Hypothalamus (tissue), 51 donors: ENCODE measurements around the gene IKZF2.
A peak's percentile ranks its signal among the peaks of the same experiment; 100 is the strongest.

ENCODE experiments used
- DNase-seq, 51 donors: peaks; one replicate each; lab custom pipeline; 2025; lab: John Stamatoyannopoulos, UW

Gene IKZF2

DNA sequence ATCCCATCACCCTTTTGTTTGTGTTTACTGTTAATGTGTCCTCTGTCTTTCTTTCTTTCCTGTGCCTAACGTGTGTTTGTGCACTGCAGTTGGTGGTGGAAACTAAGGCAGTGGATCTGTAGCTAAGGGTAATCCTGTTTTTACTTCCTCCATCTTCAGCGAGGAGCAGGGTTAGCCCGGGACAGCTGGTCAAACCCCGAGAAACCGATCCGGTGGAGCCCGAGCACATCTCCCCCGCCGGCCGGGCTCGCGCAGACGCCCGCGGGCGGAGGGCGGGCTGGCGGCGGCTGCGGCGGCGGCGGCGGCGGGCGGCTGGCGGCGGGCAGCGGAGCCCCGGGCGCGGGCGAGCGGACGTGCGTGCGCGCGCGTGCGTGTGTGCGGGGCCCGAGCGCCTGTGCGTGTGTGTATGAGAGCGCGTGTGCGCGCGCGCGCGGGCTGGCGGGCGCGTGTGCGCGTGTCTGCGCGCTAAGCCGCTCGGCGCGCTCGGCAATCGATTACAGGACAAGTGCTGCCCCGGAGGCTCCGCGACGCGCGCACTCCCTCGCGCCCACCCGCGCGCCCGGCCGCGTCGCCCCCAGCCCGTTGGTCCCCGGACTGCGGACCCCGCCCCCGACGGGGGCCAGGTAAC is at the start of gene IKZF2:
Gene IKZF2, minus strand, starts transcription at position 176 of the 628 bp plus-strand sequence. CDS start 2,983 bp downstream, outside the sequence.
- peak; percentile 17 to 94 (median 77) for DNase-seq

DNA sequence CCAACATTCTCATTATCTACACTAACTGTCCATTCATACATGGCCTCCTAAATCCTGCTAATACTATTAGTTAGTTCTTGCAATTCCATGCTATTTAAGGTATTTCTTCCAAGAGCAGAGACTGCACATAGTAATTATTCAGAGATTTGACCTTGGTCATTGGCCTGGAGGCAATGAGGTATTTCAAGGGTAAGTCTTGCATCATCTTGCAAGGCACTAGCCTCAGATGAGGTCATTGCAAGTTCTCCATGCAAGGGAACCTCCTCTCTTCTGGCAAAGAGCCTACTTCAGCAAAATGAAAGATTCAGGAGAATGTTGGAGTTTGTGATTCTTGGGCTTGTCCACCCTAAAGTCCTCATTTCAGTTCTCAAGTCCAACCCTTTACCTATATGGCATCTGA is 48.5 kb upstream of the IKZF2 start:
- no peak for DNase-seq

DNA sequence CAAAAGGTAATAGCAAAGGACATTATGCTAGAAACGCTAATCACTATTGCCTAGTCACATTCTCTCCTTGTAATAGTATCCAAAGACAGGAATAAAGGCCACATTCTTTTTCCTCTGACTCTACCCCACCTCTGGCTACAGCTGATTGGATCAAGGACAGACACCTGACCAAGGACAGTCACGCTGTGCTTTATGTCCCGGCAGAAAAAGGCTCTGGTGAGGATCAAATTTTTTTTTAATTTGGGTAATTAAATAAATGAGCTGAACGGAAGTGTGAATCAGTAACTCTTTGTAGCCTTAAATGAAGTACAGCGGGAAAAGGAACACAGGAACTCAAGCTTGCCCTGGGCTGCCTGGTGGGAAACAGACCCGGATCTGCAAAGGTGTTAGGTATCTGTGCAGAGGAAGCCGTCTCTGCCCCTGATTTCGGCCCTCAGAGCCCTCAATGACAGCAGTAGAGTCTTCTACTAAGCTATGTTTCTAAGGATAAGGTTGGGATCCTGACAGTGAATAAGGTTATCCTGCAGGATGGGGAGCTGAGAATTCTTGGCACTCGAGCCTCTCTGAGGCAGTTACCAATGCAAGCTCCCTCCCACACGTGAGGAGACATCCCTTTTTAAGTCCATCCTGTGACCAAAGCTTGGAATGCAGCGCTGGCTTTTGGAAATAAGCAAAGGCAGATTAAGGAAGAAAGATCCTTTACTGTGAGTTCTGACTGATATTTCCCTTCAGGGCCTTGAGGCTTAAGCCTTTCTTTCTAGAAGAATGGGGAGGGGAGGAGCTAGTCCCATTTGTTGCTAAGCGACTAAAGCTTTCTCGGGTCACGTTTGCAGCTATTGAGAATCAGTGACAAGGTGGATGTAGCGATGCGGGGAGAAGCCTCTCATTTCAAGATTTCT is 37.8 kb upstream of the IKZF2 start:
- DNase-seq: peak in 6 of 51 donors; percentile 1 to 60 (median 8)

DNA sequence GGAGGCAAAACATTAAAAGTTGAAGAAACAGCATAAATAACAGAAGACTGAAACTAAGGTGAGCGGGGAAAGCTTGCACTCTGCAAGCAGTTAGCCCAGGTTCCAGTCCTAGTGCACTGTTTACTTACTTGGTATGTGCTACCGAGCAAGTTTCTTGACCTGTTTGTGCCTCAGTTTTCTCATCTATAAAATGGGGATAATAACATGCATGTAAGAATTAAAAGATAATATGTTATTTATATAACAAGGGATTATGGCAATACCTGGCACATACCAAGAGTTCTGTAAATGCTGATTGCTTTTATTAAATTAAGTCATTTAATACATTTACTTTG is 37.1 kb upstream of the IKZF2 start:
- DNase-seq: no peak

DNA sequence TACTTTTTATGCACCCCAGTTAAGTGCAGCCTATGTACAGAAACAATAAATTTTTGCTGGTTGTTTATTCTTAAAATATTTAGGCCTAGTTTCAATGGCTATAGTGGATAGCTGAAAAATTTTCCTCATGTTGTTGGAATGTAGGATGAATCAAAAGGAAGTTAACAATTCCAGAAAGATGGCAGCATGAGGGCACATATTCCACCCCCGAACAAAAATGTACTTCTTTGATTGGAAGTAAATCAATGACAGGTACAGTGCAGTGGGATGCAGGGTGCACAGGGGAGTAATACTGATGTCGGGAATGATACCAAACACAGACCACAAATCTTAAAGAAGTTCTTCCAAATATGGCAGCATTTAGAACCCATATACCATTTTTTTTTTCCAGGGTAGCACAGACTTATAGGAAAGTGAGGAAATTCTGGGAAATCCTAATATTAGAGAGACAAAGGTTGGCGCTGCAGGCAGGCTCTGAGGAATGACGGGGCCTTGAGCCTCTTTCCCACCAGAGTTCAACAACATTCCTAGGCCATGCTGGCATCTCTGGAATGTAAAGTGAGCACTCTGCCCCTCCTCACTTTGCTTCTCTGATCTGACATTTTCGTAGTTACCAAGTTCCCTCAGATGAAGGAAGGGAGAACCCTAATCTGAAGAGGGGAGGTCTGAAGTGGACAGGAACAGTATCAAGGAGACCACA is 36.6 kb upstream of the IKZF2 start:
- no peak for DNase-seq

DNA sequence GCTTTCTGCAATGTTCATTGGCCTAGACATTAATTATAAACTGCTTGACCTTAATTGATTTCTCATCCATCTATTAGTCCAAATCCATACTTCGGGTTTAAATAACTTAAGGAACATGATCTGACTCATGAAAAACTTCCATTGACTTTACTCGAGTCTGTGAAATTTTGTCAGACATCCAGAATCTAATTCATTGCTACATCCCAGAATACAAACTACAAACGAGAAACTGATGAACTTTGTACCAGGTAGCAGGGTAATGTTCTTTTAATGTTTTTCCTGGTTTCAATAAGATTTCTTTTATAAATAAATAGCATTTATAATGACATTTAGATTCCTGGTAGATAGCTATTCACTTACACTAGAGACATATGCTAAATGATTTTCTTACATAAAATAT is 36.0 kb upstream of the IKZF2 start:
- no peak for DNase-seq

DNA sequence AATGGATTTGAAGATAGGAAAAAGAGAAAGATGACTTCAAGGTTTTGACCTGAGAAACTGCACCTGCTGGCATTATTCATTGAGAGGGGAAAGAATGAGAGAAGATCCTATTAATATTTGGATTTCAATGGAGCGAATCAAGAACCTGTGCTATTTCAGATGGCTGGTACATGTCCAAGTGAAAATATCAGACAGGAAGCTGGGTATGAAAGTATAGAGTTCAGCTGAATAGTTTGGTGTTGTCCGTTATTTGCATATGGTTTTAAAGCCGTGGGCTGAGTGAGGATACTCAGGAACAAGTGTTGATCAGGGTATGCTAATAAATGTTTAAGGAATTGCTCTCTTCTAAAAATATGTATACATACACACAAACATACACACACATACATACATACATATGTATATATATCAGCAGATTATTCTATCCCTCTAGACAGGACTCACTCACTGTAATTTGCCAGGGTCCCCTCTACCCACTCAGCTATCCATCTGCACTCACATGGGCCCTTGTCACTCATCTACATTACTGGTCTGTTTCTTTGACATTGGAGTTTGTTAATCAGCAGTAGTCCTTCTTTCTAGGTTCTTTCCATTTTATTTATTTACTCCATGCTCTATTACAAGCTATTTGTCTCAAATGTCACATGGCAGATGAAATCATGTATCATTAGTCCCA is 33.9 kb upstream of the IKZF2 start:
- DNase-seq: no peak

DNA sequence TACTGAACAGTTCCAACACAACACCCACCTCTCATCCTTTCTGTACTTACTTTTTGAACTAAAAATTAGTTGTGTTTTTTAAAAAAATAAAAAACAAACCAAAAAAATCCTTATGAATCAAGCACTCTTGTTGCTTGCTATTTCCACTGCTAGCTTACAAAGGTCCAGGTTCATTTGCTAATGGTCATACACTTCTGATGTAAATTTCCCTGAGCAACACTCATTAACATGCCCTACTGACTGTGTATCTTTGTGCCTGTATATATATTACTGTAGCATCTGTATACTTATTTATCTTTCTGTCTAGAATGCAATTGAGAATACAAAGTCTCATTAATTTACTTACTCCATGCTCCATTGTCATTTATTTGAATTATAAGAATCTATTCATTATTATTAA is 30.3 kb upstream of the IKZF2 start:
- no peak for DNase-seq

DNA sequence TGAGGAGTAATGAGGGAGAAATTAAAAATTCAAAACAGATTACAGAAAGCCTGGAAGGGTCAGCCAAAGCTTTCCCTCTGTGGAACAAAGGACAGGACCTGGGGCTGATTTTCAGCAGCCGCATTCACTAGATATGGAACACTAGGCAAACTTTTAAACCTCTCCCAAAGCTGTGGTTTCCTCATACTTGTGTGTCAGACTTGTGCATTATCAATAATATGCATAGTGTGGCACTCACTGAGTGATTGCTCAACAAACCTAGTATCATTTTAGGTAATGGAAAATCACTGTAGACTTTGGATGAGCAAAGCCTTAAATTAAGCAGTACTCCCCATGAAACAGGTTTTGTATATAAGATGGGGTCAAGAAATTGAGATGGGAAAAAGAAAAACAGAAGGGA is 26.3 kb upstream of the IKZF2 start:
- DNase-seq: no peak

DNA sequence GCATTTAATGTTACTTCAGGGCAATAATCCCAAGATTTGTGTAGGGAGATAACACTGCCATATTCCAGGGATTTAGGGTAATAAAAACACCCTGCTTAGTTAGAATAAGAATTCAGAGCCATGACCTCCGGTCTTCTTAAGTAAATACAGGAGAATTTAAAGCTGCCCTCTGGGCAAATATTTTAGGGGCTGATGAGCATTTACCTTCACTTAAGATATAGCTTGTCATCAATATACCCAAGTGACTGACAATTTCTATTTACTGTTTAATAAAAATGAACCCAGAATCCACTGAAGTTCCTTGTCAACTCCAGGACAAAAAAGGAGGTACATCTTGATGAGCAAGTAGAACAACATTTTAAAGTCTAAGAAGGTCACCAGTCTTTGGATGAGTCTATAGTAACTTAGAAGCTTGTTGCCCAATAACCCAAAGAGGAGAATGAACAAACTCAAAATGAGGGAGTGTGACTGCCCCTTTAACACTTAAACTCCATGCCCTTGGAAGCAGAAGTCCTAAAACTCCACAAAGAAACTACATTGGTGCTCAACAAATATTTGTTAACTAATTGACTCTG is 24.3 kb upstream of the IKZF2 start:
- no peak for DNase-seq

DNA sequence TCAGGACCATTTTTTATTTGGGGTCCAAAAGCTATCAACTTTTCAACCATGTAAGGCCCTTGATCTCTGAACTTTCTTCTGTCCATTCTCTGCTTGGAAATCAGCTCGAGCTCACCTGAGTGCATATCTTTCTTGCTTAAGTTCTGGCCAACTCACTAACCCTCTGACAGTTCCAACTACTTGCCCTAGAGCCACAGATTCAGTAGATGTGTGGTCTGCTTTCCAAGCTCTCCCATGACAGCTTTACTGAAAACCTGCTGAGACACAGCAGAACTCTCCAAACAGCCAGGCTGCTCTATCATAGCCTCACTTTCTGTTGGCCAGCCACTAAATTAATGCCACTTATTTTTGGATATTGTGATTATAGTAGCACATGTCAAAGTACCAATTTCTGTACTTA is 21.2 kb upstream of the IKZF2 start:
- no peak for DNase-seq

DNA sequence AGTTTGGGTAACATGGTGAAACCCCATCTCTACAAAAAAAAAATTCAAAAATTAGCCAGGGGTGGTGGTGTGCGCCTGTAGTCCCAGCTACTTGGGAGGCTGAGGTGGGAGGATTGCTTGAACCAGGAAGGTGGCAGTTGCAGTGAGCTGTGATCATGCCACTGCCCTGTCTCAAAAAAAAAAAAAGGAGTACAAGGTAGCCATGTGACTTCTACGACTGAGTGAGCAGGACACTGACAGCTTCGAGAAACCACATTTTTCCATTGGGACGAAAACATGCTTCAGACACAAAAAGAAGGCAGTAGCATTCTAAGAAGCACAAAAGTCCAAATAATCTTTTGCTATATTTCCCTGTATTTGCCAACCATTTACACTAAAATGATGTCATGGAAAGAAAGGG is 19.7 kb upstream of the IKZF2 start:
- no peak for DNase-seq

DNA sequence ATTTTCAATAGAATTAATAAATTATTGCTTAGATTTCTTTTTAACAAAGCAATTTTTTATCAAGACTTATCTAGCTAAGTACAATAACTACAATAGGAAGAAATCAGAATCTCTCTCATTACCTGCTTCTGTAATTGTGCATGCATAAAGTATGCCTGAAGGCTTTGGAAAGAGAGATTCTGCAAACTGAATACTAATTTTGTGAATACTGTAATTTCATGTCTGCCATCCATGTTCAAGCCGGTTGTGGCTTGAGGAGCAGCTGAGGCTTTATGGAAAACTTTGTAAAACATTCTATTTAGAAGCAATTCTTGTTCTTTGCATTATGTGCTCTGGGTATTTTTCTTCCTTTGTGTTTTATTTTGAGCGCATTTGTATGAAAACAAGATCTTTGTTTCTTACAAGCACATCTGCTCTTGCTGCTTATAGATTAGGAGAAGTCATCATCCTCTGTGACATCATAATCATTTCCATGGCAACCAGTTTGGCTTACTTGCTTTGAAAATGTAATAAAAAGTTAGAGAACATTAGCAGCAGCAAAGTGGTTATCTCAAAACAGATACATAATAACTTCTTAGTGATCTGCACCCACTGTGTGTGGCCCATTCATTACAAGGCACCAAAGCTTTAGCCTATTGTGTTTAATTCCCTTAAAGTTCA is 16.0 kb upstream of the IKZF2 start:
- DNase-seq: no peak

DNA sequence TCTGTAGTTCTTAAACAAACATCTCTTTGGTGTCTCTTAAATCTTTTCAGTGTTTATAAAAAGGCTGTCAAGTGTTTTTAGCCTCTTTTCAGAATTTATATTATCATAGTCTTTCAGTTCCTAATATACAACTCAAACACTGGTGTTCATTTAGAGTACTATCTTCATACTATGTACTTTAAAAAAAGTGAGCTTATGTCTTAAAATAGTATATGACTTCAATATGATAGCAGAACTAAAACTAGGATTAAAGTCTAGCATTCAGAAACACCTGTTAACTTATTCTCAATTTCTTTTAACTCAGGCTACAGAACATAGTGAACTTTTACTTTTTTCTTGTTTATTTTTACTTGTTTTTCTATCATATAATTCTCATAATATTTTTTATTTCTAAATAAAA is 14.7 kb upstream of the IKZF2 start:
- no peak for DNase-seq

DNA sequence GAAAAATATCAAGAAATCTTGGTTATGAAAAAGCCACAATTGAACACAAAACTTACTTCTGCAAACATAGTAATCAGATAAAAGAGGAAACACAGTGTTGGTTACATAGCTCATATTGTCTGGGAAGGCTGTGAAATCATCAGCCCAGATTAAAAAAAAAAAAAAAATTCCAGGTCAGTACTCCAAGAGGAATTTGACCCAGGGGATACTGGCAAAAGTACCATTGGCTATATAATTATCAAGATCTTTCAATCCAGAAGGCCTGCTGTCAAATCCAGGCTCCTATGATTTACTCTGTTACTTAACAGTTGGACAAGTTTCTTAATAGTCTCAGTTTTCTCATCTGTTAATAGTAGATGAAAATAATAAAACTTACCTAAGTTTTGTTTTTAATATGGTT is 12.9 kb upstream of the IKZF2 start:
- no peak for DNase-seq

DNA sequence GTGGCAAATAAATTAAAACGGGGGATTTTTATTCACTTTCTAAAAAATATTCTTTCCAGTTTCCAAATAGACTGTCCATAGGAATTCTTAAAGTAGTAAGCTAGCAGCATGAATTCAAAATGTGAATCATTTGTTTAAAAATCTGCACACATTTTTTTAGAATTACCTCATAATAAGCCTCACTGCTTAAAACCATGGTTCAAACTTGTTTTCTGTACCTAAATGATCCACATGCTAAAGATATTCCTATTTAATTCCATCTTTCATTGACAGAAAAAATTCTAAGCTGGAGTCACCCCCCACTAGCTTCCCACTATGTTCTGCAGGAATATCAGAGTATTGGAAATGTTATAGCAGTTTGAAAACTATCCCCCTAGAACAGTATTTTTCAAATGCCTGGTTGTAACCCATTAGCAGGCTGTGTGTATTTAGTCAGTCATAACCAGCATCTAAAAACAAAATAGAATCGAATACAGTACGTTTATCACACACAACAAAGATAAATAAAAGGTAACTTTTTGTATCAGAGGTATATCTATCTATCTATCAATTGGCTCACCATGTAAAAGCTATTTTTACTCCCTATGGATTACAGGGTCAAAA is 11.2 kb upstream of the IKZF2 start:
- no peak for DNase-seq

DNA sequence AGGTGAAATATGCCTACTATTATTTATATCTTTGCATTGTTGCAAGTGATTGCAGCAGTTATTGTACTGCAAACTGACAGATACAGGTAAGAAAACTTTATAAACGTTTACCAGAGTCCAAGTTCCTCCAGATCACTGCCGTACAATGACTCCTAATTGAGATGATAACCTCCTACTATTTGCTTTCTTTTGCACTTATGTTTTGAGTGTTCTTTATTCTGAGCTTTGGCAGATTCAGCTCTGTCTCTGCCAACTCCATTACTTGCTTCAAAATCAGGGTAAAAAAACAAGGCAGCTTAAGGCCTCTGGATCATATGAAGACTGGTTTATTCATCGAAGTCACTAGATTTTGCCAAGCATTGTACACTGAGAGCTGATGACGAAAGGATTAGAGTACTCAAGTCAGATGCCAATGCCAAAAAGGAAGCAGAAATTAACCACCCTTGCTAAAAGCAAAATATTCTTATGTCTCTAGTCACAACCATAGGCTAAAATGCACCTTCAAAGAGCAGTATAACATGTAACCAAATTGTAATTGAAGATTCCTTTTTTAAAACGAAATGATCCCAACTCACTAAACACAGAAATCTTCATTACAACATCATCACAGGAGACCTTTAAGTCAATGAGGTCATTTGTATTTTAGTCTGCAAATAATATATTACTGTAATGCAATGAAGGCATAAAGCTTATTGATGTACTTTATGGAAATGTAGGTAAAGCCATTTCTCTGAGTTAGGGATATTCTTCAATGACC is 10.5 kb upstream of the IKZF2 start:
- DNase-seq: peak in 1 of 51 donors; percentile 1

DNA sequence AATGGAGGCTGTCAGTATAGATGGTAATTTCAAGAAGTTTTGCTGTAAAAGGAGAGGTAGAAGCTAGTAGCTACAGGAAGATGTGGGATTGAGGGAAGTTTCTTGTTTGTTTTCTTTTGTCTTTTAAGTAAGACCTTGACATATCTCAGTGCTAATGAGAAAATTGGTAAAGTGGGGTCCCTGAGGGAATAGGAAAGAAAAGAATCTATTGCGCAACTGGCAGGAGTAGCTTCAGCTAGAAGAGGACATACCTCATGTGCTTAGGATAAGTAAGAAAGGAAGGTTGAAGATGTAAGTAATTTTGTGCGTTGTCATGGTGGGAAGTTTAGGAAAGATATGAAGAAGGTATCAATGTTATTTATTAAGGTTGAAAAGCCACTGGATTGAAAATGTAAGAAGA is 8.4 kb upstream of the IKZF2 start:
- DNase-seq: no peak

DNA sequence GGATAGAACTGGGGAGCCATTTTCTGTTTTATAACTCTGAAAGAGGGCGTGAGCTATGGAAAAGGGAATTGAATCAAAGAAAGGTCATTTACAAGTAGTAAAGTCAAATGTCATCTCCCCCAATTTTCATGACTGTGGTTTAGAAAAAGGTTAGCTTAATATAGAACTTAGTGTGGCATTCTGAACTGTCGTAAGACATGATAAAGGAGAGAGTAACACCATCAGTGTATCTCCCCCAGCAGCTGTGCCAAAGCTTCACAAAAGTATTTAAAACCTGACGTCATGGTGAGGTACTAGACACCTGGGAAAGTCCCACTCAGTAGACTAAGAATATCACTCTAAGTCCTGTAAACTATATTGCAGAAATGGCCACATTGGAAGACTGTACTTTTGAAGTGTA is 5.8 kb upstream of the IKZF2 start:
- no peak for DNase-seq
